ENCODE measurements around the gene TCP11L1.
A peak's percentile ranks its signal among the peaks of the same experiment; 100 is the strongest.

The TCP11L1 gene, protein sequence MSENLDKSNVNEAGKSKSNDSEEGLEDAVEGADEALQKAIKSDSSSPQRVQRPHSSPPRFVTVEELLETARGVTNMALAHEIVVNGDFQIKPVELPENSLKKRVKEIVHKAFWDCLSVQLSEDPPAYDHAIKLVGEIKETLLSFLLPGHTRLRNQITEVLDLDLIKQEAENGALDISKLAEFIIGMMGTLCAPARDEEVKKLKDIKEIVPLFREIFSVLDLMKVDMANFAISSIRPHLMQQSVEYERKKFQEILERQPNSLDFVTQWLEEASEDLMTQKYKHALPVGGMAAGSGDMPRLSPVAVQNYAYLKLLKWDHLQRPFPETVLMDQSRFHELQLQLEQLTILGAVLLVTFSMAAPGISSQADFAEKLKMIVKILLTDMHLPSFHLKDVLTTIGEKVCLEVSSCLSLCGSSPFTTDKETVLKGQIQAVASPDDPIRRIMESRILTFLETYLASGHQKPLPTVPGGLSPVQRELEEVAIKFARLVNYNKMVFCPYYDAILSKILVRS

DNA sequence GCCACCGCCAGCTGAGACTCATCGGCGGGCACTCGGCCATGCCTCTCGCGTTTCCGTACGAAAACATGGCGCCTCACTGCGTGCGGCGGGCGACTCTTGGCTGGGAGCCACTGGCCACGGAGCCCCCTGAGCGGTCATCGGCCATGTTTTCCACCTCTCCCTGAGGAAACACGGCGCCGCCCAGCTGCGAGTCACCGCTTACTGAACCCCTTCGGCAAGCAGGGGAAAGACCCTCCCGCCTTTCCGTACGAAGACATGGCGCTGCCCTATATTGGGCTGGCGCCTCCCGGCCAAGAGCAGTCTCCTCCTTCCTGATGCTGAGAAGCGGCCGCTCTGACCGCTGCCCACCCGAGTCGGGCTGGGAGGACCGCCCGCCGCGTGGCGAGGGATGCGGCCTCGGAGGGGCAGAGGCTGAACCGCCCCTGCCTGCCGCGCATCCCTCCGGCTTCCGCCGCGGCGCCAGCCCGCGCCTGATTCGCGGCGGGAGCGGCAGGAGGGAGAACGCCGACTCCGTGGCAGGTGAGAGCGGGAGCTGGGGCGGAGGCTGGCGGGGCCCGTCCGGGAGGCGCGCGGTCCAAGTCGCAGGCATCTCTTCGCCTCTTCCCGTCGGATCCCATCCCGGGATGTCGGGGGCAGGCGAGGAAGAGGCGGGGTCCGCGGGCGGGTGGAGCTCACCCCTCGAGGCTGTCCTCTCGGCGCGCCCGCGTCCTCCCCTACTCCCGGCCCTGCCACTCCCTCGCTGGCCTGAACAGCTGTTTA lies at the start of gene TCP11L1:
TSS of gene TCP11L1 (plus strand) at position 299 of the 759 bp plus-strand sequence. CDS start 4,202 bp downstream, outside the sequence.
- DNase-seq (ENCODE audit: low read depth in 2 of 2), result peak; percentile 68 to 73

DNA sequence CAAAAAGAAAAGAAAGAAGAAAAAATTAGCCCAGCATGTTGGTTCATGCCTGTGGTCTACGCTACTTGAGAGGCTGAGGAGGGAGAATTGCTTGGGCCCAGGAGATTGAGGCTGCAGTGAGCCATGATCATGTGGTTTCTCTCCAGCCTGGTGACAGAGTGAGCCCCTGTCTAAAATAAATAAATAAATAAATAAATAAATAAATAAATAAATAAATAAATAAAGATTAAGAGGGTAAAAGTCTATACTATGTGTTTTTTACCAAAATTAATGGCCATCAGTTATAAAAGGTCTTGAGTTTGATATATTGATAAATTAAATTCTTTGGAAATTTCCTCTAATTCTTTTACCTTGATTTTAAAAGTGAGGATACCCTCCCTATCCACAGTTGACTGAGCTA lies 48.9 kb upstream of the TCP11L1 start:
- DNase-seq (ENCODE audit: low read depth in 2 of 2), result no peak

DNA sequence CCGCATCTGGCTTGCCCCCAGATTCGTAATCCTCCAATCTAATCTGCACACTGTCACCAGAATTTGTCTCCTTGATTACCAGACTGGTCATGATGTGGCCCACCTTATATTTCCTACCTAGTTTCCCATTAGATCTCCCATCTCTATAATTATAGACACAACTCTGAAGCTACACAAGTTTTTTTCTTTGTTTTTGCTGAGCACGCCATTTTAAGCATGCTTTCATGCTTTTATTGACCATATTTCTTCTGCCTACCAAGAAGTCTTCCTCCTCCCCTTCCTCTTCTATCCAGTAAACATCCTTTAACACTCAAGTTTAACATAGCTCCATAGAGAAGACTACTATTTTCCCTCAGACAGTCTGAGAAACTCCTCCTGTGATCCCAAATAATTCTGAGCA lies 47.9 kb upstream of the TCP11L1 start:
- DNase-seq (ENCODE audit: low read depth in 2 of 2), result no peak

DNA sequence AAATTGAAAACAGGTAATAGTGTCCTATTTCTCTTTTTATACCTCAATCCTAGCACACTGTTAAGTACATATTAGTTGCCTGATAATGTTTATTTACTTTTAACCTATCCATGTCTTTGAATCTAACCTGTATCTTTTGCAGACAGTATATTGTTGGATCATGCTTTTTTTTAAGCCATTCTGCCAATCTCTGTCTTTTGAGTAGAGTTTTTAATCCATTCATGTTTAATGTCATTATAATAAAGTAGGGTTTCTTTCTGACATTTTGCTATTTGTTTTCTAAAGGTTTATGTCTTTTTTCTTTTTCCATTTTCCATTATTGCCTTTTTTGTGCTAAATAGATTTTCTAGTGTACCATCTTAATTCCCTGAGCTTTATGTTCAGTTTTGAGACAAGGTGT lies 47.5 kb upstream of the TCP11L1 start:
- DNase-seq (ENCODE audit: low read depth in 2 of 2), result no peak

DNA sequence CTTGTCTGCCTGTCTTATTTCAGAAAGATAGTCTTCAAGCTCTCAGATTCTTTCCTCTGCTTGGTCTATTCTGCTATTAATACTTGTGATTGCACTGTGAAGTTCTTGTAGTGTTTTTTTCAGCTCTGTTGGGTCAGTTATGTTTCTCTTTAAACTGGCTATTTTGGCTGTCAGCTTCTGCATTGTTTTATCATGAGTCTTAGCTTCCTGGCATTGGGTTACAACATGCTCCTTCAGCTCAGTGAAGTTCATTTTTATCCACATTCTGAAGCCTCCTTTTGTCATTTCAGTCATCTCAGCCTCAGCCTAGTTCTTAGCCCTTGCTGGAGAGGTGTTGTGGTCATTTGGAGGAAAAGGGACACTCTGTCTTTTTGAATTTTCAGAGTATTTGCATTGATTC lies 39.2 kb upstream of the TCP11L1 start:
- DNase-seq (ENCODE audit: low read depth in 2 of 2), result no peak

DNA sequence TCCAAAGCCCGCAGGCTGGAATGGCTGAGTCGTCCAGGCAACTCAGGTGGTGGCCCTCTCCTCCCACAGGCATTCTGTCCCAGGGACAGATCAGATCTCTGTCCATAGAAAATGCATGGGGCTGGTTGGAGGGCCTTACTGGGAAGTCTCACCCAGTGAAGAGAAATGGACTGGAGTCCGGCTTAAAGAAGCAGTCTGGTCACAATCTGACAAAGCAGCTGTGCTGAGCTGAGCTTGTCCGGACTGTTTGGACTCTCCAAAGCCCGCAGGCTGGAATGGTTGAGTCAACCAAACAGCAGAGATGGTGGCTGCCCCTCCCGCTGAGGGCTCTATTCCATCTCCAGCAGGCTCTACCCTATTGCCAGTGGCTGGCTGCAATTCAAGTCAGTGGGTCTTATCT lies 38.1 kb upstream of the TCP11L1 start:
- no peak for DNase-seq (ENCODE audit: low read depth in 2 of 2)

DNA sequence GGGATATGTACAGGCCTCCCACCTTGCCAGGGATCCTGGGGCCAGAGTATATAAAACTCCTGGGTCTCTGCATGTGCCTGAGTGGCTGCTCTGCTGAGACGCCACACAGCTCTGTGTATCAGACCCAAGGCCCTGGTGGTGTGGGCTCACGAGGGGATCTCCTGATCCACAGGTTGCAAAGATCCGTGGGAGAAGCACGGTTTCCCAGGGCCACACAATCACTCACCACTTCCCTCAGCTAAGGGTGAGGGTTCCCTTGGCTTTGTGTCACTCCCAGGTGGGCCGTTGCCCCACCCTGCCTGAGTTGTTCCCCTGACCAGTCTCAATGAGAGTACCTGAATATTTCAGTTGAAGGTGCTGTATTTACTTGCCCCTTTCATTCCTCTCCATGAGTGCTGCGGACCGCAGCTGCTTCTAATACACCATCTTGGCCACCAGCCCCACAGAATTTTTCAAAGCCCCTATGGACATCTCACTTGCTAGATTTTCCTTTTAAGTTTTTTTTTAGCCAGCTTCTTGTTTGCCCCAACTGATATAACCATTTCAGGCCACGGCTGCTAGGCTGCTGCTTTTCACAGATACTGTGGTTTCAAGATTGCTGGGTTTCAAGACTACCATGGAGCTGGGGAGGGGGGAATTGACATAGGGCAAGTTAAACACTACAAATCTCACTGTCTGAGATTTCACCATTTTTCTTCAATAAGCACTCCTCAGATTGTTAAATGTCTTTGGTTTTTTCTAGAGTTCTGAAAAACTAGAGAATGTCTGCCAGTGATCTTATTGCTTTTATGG lies 37.4 kb upstream of the TCP11L1 start:
- no peak for DNase-seq (ENCODE audit: low read depth in 2 of 2)

DNA sequence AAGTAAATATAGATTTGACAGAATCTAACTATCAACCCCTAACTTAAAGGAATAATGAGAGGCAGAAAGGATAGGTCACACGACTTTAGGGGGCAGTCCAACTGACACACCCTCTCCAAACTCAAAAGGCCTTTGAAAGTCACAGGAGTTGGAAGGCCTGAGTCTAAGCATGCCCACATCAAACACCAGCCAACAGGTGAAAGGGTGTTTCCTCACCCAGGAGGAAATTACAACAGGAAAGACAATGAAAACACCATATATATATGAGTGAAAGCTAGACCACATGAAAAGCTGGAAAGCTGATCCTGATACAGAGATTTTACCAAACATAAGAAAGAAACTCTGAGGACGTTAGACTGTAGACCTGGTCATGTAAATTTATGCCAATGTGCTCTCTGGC lies 34.2 kb upstream of the TCP11L1 start:
- DNase-seq (ENCODE audit: low read depth in 2 of 2), result no peak

DNA sequence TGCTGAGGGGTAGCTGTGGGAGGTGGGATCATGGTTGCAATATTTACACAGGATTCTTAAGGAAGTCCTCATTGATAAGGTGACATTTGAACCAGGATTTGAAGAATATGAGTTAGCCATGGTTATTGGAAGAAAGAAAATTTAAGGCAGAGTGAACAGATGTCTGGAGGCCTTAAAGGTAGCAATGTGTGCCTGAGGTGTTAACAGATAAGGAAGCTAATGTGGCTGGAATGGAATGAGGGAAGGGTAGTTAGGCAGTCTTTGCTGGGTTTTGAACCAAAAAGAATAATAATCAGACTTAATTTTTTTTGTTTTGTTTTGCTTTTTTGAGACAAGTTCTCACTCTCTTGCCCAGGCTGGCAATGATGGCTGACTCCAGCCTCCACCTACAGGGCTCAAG lies 33.4 kb upstream of the TCP11L1 start:
- no peak for DNase-seq (ENCODE audit: low read depth in 2 of 2)

DNA sequence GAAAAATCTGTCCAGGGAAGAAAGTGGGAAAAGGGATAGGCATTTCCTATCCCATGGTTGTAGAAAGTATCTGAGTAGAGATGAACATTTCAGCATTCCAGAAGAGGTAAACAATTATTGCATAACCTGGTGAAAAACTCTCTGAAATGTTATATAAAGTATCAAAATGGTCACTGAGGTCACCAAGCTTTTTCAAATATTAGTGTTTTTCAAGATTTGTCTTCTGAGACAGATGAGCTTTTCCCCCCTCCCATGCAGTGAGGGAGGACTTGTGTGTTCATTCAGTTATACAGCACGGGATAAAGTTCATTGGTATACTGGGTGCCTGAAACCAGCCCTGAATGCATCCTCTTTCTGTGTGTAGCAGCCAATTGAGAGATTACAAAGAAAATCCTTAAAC lies 25.6 kb upstream of the TCP11L1 start:
- no peak for DNase-seq (ENCODE audit: low read depth in 2 of 2)

DNA sequence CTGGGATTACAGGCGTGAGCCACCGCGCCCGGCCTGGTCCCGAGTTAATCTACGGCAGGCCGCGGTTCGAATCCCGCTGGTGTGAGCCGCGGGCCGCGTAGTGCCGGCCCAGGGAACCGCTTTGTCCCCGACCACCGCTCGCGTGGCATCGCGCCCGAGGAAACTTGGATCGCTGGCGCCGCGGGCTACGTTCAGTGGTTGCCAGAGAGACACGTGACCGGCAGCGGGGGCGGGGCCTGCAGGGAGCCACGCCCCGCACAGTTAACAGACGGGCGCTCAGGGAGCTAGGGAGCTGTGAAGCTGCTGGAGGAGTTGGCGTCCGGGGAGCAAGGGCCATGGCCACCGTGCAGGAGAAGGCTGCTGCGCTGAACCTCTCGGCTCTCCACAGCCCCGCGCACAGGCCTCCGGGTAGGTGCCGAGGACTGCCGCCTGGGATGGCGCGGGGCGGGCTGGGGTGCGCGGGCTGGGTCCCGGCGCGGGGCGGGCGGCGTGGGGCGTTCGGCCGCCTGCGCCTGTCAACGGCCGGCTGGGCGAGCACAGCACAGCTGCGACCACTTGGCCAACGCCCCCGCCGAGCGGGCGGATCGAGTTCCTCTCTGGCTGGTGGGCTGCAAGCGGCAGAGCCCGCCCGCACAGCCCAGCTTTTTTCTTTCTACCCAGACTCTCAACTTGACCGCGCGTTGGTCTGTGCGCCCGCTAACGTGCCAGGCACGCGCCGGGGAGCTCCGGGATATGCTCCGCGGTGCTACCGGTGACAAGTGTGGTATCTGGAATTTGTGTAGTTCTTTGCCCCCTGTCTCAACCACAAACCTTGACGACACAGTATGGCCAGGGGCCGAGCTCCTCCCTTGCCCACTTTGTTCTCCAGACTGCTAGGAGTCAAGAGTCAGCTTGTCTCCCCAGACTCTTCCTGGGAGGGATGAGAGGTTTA lies 23.5 kb upstream of the TCP11L1 start, which contains the start of gene DEPDC7:
TSS of gene DEPDC7 (plus strand) at position 258 of the 931 bp plus-strand sequence. CDS start at position 336, 78 bp downstream.
- peak; percentile 71 to 74 for DNase-seq (ENCODE audit: low read depth in 2 of 2)

DNA sequence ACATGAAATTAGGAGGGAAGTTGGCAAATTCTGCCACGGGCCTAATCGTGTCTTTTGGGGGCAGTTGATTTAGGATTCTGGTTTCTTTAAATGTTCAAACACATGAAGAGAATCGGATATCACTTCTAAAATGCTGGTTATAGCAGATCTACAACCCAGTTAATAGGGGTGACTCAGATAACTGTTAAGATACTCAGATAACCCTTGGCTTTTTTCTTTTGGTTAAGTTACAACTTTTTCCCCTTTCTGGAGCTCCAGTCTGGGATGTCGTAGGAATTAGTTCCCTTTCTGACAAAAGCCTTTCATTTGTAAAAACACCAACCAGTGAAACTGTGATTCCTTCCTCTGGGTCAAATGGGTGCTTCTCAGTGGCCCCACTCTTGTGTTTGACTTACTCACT lies 22.7 kb upstream of the TCP11L1 start:
- DNase-seq (ENCODE audit: low read depth in 2 of 2), result no peak

DNA sequence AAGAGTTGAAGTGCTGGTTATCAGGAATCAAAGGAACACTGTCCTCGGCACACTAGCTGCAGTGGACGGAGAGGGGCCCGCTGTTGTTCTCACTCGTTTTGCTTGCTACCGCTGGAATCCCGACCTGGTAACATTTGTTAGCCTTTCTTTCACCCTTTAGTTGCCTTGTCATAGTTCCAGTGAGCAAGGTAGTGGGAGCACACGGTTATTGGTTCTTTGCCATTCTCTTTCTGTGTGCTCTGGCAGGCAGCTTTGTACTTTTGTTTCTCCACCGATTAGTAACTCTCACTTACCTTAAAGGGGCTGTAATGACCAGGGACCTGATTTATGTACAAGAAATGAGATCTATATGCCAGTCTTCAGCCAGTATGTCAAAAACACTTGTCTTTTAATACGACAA lies 21.9 kb upstream of the TCP11L1 start:
- DNase-seq (ENCODE audit: low read depth in 2 of 2), result no peak

DNA sequence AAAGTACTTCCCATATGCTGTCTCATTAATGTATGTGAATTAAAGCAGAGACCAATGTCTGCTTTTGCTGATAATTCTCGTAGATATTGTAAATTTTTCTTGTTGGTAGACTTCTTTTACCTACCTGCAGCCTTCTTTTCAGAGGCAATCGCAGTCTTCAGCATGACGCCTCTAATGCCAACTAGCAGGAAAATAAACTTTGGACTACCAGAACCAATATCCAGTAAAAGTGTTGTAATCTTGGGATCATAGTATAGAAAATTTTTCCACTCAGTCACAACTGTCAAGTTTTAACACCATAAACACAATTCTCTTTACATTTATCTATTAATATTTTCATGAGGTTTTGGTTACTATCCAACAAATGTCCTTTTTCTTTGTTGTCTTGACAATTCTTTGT lies 21.4 kb upstream of the TCP11L1 start:
- no peak for DNase-seq (ENCODE audit: low read depth in 2 of 2)

DNA sequence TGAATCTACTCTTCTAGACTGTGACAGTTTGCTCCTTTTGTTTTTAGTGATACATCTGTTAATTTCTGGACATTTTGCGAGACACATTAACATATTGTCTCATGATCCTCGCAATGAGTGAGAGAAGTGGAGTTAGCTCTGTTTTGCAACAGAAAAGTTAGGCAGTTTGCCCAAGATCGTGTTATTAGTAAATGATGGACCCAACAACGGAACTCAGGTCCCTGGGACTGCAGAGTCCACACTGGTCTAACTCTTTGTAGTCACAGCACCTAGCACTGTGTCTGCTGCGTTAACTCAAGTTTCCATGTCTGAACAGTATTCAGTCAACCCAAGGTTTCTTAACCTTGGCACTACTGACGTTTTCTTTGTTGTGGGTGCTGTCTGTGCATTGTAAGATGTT lies 20.5 kb upstream of the TCP11L1 start:
- DNase-seq (ENCODE audit: low read depth in 2 of 2), result no peak

DNA sequence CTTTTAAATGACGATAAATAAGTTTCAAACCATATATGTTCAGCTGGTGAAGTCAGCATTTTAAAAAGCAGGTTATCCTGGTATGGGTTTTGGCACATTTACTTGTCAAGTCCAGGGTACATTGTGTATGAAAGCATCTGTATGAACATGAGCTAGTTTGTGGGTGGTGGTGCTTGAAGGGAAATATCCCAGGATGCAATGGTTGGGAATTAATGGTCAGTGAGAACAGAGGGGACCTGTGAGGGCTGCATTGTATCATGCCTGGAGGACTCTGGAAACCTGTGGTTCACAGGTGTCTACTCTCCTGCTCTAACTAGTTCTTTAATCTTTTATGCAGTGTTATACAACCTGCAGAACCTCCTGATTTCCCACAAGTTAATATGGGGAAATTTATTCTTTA lies 17.9 kb upstream of the TCP11L1 start:
- no peak for DNase-seq (ENCODE audit: low read depth in 2 of 2)

DNA sequence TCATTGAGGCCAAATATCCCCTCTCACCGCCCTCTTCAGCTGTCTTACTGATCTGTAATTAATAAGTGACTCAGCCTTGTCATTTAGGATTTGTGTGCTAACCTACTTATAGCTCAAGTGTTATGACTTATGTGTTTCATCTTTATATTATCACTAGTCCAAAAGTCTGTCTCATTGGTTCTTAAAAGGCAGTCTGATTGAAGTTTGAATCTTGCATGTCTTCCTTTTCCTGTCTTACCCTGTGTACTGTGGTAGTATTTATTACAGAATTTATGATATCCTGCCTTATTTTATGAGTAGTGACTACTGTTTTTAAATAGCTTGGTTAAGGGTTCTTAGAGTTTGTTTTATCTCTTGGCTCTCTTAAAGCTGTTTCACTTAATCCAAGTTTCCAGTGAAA lies 17.4 kb upstream of the TCP11L1 start:
- DNase-seq (ENCODE audit: low read depth in 2 of 2), result no peak

DNA sequence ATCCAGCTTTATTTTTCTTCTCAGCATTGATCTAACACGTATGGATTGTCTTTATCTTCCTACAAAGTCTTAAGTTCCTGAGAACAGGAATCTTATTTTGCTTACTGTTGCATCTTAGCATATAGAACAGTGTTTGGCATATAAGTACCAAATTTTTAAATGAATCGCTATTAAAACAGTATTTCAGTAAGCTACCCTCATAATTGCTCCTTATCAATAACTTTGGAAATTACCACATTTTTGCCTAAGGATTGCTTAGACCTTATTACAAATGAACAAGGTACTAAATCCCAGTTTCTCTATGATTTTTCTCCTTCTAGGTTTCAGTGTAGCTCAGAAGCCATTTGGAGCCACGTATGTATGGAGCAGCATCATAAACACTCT lies 14.0 kb upstream of the TCP11L1 start:
- no peak for DNase-seq (ENCODE audit: low read depth in 2 of 2)

DNA sequence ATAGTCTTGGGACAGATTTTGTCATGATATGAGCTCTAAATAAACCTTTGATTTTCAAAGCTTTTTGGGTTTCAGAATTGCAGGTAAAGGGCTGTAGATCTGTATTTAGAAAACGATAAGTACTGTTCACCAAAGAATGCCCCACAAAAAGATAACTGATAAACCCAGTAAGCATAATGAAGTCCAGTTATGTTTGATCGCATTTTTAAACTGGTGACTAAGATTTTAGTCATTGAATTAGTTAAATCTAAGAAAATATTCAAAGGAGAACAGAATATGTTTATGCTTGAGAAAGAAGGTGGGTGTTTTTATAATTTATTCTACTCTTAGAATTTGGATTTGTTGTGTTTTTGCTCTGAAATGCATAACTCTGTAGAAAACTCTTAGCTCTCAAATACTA lies 12.1 kb upstream of the TCP11L1 start:
- no peak for DNase-seq (ENCODE audit: low read depth in 2 of 2)

DNA sequence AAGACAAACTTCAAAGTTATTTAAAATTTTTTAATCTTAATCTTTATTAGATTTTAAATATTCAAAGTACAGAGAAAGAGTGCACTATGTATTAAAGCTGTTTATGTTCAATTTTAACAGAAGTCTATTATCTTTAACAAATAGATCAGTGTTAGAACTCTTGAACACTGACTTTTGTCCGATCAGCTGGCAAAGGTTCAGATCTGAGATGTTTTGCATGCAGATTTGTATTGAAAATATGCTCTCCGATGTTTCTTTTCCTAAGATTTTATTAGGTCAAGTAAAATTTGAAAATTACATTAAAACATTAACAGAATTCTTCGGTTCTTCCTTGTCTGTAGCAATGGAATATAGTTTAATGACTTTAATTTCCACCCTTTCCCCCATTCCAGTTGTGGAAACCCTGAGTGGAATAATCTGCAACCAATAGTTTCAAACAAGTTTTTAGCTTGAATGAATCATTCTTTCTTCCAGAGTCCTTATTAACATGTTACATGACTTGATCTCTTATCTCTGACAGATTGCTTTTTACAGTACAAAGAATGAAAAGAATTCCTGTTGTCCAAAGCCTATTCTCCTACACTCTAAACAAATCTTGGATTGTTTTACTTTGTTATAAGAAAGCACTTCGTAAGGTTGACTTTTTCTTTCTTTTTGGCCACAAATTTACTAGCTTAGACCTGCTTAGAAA lies 11.4 kb upstream of the TCP11L1 start:
- DNase-seq (ENCODE audit: low read depth in 2 of 2), result no peak
